ENCODE measurements around the gene ATG9B. TPM values are rescaled to one million over a fixed set of nuclear protein-coding genes. Genes with fewer than 3 reads are reported as not detected.

Gene ATG9B
- polyA plus RNA-seq, 1 of the 3 experiments (the other 2 are of a cell fraction) = 0.67 TPM

DNA sequence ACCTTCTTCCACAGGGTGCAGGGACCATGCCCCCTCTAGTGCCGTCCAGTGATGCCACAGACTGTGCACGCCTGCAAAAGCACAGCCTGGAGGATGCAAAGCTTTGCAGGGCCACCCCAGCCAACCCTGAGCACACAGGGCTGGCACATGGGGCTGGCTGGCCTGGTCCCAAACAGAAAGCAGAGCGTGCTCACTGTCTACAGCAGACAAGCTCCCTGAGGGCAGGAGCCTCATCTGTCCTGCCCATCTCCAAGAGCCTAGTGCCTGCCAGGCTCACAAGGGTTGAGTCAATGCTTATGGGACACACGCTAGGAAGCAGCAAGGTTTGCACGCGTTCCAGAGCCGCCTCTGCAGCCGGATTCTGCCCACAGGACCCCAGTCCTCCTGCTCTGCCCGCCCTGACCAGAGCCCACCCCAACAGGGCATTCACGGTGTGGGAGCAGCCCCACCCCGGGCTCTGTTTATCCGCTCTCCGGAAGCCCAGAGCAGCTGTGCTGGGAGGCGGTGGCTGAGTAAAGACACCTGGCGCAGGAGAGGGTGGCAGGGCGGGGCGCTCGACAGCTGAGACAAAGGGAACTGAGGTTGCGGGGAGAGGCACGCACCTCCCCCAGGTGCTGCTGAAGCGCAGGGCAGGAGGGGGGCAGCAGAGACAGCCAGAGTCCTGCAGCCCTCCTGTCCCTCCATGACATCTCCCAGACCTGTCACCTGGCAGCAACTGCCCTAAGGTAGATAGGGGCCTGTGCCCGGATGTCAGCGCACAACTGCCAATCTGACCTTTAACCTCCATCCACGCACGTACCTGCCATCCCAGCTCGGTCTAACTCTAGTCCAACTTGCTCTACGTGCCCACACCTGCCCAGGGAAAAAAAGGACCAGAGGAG is 50.5 kb downstream of the ATG9B start (continued):
- peak; percentile 38 for TF ChIP-seq RAD21 (IDR thresholded peaks at IDR 0.05; ENCODE audit: low read length)

DNA sequence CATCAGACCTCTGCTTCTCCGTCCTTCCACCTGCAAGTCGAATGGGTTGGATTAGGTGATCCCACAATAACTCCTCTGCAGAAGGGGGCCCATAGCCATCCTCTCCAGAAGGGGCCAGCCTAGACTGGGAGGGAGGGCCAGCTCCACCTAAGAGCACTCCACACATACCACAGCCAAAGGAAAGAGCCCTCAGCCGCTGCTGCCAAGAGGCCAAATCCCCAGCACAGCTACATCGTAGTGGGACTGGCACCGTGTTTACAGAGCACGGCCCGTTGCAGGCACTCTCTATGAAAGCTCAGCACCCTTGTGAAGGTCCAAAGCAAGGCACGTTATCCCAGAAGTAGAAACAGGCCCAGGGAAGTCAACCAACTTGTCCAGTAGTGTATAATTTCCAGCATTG is 51.6 kb downstream of the ATG9B start:
- POLR2A ChIA-PET = interaction anchor here (1.3 to 3.4 kb wide), 5 partner anchors 14 to 185 kb away, joined by 4 to 19 read pairs (median 7); partner anchors contain the start of gene ABCB8
- CTCF ChIA-PET = interaction anchor here (0.6 to 27.1 kb wide), 10 partner anchors 10 to 194 kb away, joined by 3 to 761 read pairs (median 7); no protein-coding TSS in a partner anchor
- H2AFZ ChIP-seq (ENCODE audit: low read depth) = no peak overlapping the region
- H3F3A ChIP-seq (replicated peaks; ENCODE audit: insufficient read depth) = peaks cover 5% of the 10 kb centered on the region
- H3K4me1 ChIP-seq (ENCODE audit: control insufficient read depth in 1 of 2, insufficient read depth in 2 of 2, low read depth in 1 of 2, low read length in 1 of 2) = peaks cover 0 to 94% of the 10 kb centered on the region in 2 experiments; a peak in 2 of 4 replicates
- no peaks in the 10 kb centered on the region for H3K36me3 ChIP-seq (replicated peaks in 1 of 2; ENCODE audit: control insufficient read depth in 1 of 2, insufficient read depth in 2 of 2, low read length in 1 of 2)
- H3K79me2 ChIP-seq (ENCODE audit: insufficient read depth) = no peaks in the 10 kb centered on the region
- no peaks in the 10 kb centered on the region for H3K9me3 ChIP-seq
- WGBS (ENCODE audit: low lambda C conversion rate) = 59% methylated on average over 7 of the region's 8 CpGs
- no peaks in the 10 kb centered on the region for H4K20me1 ChIP-seq (ENCODE audit: insufficient read depth)
- DNase-seq = no peak
- TF ChIP-seq, protein P1, sequence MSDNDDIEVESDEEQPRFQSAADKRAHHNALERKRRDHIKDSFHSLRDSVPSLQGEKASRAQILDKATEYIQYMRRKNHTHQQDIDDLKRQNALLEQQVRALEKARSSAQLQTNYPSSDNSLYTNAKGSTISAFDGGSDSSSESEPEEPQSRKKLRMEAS (IDR thresholded peaks at IDR 0.05; ENCODE audit: low read depth) = no peak
- TF ChIP-seq EZH2phosphoT487 (IDR thresholded peaks at IDR 0.05; ENCODE audit: borderline replicate concordance, low read depth) = no peak
- TF ChIP-seq EP300 (IDR thresholded peaks at IDR 0.05; ENCODE audit: borderline replicate concordance in 1 of 2, low read depth in 1 of 2, low read length in 1 of 2) = no peak
- TF ChIP-seq, protein P2, sequence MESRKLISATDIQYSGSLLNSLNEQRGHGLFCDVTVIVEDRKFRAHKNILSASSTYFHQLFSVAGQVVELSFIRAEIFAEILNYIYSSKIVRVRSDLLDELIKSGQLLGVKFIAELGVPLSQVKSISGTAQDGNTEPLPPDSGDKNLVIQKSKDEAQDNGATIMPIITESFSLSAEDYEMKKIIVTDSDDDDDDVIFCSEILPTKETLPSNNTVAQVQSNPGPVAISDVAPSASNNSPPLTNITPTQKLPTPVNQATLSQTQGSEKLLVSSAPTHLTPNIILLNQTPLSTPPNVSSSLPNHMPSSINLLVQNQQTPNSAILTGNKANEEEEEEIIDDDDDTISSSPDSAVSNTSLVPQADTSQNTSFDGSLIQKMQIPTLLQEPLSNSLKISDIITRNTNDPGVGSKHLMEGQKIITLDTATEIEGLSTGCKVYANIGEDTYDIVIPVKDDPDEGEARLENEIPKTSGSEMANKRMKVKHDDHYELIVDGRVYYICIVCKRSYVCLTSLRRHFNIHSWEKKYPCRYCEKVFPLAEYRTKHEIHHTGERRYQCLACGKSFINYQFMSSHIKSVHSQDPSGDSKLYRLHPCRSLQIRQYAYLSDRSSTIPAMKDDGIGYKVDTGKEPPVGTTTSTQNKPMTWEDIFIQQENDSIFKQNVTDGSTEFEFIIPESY (IDR thresholded peaks at IDR 0.05; ENCODE audit: borderline replicate concordance, low read depth) = no peak
- TF ChIP-seq, protein P3, sequence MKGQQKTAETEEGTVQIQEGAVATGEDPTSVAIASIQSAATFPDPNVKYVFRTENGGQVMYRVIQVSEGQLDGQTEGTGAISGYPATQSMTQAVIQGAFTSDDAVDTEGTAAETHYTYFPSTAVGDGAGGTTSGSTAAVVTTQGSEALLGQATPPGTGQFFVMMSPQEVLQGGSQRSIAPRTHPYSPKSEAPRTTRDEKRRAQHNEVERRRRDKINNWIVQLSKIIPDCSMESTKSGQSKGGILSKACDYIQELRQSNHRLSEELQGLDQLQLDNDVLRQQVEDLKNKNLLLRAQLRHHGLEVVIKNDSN (IDR thresholded peaks at IDR 0.05; ENCODE audit: borderline replicate concordance, low read depth) = no peak
- TF ChIP-seq NRF1 (IDR thresholded peaks at IDR 0.05; ENCODE audit: low read depth, low read length) = no peak
- TF ChIP-seq SMC3 (IDR thresholded peaks at IDR 0.05; ENCODE audit: low read depth, low read length) = no peak
- TF ChIP-seq, protein P4, sequence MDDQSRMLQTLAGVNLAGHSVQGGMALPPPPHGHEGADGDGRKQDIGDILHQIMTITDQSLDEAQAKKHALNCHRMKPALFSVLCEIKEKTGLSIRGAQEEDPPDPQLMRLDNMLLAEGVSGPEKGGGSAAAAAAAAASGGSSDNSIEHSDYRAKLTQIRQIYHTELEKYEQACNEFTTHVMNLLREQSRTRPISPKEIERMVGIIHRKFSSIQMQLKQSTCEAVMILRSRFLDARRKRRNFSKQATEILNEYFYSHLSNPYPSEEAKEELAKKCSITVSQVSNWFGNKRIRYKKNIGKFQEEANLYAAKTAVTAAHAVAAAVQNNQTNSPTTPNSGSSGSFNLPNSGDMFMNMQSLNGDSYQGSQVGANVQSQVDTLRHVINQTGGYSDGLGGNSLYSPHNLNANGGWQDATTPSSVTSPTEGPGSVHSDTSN (IDR thresholded peaks at IDR 0.05) = no peak
- no peak for TF ChIP-seq RXRA (IDR thresholded peaks at IDR 0.05; ENCODE audit: borderline replicate concordance, low read depth)
- TF ChIP-seq RCOR1 (IDR thresholded peaks at IDR 0.05; ENCODE audit: low read length) = no peak
- no peak for TF ChIP-seq YY1 (IDR thresholded peaks at IDR 0.05; ENCODE audit: low read depth)
- TF ChIP-seq, protein P5, sequence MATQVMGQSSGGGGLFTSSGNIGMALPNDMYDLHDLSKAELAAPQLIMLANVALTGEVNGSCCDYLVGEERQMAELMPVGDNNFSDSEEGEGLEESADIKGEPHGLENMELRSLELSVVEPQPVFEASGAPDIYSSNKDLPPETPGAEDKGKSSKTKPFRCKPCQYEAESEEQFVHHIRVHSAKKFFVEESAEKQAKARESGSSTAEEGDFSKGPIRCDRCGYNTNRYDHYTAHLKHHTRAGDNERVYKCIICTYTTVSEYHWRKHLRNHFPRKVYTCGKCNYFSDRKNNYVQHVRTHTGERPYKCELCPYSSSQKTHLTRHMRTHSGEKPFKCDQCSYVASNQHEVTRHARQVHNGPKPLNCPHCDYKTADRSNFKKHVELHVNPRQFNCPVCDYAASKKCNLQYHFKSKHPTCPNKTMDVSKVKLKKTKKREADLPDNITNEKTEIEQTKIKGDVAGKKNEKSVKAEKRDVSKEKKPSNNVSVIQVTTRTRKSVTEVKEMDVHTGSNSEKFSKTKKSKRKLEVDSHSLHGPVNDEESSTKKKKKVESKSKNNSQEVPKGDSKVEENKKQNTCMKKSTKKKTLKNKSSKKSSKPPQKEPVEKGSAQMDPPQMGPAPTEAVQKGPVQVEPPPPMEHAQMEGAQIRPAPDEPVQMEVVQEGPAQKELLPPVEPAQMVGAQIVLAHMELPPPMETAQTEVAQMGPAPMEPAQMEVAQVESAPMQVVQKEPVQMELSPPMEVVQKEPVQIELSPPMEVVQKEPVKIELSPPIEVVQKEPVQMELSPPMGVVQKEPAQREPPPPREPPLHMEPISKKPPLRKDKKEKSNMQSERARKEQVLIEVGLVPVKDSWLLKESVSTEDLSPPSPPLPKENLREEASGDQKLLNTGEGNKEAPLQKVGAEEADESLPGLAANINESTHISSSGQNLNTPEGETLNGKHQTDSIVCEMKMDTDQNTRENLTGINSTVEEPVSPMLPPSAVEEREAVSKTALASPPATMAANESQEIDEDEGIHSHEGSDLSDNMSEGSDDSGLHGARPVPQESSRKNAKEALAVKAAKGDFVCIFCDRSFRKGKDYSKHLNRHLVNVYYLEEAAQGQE (IDR thresholded peaks at IDR 0.05; ENCODE audit: low read depth, low read length) = no peak
- TF ChIP-seq SIN3A (IDR thresholded peaks at IDR 0.05; ENCODE audit: borderline replicate concordance, low read depth, low read length) = no peak
- TF ChIP-seq, protein P6, sequence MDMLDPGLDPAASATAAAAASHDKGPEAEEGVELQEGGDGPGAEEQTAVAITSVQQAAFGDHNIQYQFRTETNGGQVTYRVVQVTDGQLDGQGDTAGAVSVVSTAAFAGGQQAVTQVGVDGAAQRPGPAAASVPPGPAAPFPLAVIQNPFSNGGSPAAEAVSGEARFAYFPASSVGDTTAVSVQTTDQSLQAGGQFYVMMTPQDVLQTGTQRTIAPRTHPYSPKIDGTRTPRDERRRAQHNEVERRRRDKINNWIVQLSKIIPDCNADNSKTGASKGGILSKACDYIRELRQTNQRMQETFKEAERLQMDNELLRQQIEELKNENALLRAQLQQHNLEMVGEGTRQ (IDR thresholded peaks at IDR 0.05; ENCODE audit: borderline replicate concordance, low read depth, low read length) = no peak
- no peak for TF ChIP-seq NFIC (IDR thresholded peaks at IDR 0.05; ENCODE audit: borderline replicate concordance)
- no peak for TF ChIP-seq TCF12 (IDR thresholded peaks at IDR 0.05)
- TF ChIP-seq FOXJ3 (CRISPR knock-in tag; IDR thresholded peaks at IDR 0.05) = no peak
- no peak for TF ChIP-seq JUND (IDR thresholded peaks at IDR 0.05)
- H3K27me3 ChIP-seq (ENCODE audit: insufficient read depth) = peaks cover 75% of the 10 kb centered on the region
- H3K9ac ChIP-seq = no peak overlapping the region
- peak overlapping the region in 1 of 2 experiments; percentile 100; a peak in 2 of 4 replicates for H3K27ac ChIP-seq (ENCODE audit: low read depth in 2 of 2, low read length in 1 of 2)
- H3K4me3 ChIP-seq (ENCODE audit: low read depth in 2 of 2, low read length in 1 of 2) = no peak overlapping the region
- H3K4me2 ChIP-seq = no peak overlapping the region
- H3K9me2 ChIP-seq = no peaks in the 10 kb centered on the region
